Muscle layer of colon (tissue), 2 donors: Measurements from ENCODE around the gene TNIK.

Experiments used
- H3K27ac ChIP-seq: one replicate; pipeline ENCODE4 v1.7.0; 2013; ENCODE audit warnings: low read depth, mild to moderate bottlenecking, low read length, moderate library complexity
- H3K27me3 ChIP-seq, 2 donors: one replicate each; pipeline ENCODE4 v1.7.0; 2013; ENCODE audit warnings: low read length in 2 of 2, mild to moderate bottlenecking in 2 of 2; ENCODE audit not compliant: insufficient read depth in 2 of 2, control insufficient read depth in 1 of 2
- H3K36me3 ChIP-seq: one replicate; pipeline ENCODE4 v1.7.0; 2013; ENCODE audit warnings: mild to moderate bottlenecking, low read length; ENCODE audit not compliant: insufficient read depth
- H3K4me1 ChIP-seq: one replicate; pipeline ENCODE4 v1.7.0; 2013; ENCODE audit warnings: mild to moderate bottlenecking, low read length; ENCODE audit not compliant: insufficient read depth
- H3K4me3 ChIP-seq, 2 donors: one replicate each; pipeline ENCODE4 v1.7.0; 2013; ENCODE audit warnings: low read length in 2 of 2, low read depth in 1 of 2, mild to moderate bottlenecking in 1 of 2, moderate library complexity in 1 of 2
- H3K9ac ChIP-seq: one replicate; pipeline ENCODE4 v1.7.0; 2013; ENCODE audit warnings: low read length
- H3K9me3 ChIP-seq: one replicate; pipeline ENCODE4 v1.7.0; 2013; ENCODE audit warnings: mild to moderate bottlenecking, low read length
- donor health status: abdominal sarcoma.
- donor health status: Adenocarcinoma of cecum.

The TNIK gene

GRCh38 chr3:171206283-171206682, 253.9 kb downstream of the TNIK start:
- H3K36me3 ChIP-seq: no peaks in the 10 kb centered on the region
- no peak overlapping the region for H3K9ac ChIP-seq
- H3K27me3 ChIP-seq: no peaks in the 10 kb centered on the region
- no peaks in the 10 kb centered on the region for H3K4me1 ChIP-seq
- no peak overlapping the region for H3K4me3 ChIP-seq
- no peak overlapping the region for H3K27ac ChIP-seq
- no peaks in the 10 kb centered on the region for H3K9me3 ChIP-seq

GRCh38 chr3:171204942-171205341, 255.3 kb downstream of the TNIK start:
- Histone ChIP-seq H3K36me3 (no peaks in the 10 kb centered on the region), H3K9me3 (no peaks in the 10 kb centered on the region), H3K4me3 (no peak overlapping the region), H3K27ac (no peak overlapping the region), H3K4me1 (no peaks in the 10 kb centered on the region), H3K9ac (no peak overlapping the region), H3K27me3 (no peaks in the 10 kb centered on the region)

DNA sequence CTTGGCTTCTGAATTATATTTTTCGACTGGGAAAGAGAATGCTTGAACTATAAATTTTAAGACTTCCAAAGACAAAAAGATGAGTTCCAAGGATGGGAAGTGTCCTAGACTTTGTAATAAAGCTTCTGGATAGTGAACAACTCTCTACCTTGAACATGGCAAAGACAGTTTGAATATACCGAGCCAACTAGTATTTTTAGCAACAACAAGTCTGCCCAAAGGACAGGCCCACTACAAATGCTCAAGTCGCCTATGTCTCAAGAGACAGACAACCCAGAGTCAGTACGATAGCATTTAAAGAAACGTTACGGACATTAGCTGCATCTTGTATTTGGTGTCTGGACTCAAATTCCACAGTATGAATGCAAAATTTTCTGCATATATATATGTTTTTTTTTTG, 258.4 kb downstream of the TNIK start:
- H3K9ac ChIP-seq: no peak overlapping the region
- H3K4me3 ChIP-seq: no peak overlapping the region
- no peaks in the 10 kb centered on the region for H3K4me1 ChIP-seq
- H3K27ac ChIP-seq: no peak overlapping the region
- H3K27me3 ChIP-seq: no peaks in the 10 kb centered on the region
- H3K9me3 ChIP-seq: no peaks in the 10 kb centered on the region
- no peaks in the 10 kb centered on the region for H3K36me3 ChIP-seq

GRCh38 chr3:171200750-171201088, 259.5 kb downstream of the TNIK start:
- H3K4me3 ChIP-seq: no peak overlapping the region
- no peaks in the 10 kb centered on the region for H3K27me3 ChIP-seq
- no peaks in the 10 kb centered on the region for H3K36me3 ChIP-seq
- H3K9me3 ChIP-seq: no peaks in the 10 kb centered on the region
- no peak overlapping the region for H3K9ac ChIP-seq
- no peak overlapping the region for H3K27ac ChIP-seq
- H3K4me1 ChIP-seq: no peaks in the 10 kb centered on the region

DNA sequence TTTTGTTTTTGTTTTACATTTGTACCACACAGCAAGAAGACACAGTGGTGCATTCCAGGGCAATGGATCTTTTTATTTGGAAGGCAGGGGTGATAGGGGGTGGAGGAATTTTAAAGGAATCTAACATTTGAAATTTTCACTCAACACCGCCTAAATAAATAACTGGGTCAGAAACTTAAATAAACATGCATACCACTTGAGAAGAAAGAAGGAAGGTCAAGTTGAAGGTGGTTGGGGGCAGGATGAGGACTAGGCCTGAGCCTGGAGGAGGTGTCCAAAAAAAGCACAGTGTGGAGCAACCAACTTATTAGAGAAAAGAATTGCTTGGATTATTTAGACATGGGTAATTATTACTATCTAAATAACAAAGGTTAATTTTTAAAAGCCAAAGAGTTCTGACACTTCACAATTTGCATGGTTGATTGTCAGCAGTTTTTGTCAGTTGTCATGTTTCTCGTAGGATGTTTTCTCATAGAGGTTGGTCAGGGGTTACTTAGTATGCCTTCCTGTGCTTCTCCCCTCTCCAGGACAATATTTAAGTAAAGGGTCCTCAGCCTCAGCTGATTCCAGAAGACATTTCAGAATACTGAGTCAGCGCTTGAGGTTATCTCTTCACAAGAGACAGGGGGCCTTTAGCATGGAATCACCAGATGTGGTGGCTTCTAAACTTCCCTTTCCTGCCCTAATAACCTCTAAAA, 260.0 kb downstream of the TNIK start:
- Histone ChIP-seq H3K27ac (no peak overlapping the region), H3K27me3 (no peaks in the 10 kb centered on the region), H3K9me3 (no peaks in the 10 kb centered on the region), H3K4me3 (no peak overlapping the region), H3K9ac (no peak overlapping the region), H3K36me3 (no peaks in the 10 kb centered on the region), H3K4me1 (no peaks in the 10 kb centered on the region)

DNA sequence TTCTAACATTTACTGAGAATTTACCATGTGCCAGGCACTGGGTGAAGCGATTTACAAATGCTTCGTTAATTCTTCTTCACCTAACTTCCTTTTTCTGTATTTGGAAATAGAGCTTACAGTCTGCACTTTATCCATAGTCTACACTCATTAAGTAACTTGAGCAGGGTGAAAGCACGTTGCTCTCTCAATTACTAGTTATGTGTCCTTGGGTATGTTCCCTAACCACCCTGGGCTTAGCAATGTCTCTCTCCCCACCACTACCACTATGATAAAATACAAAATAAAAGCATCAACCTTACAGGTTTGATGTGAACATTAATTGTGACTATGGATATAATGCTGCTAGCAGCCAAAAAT, 260.8 kb downstream of the TNIK start:
- Histone ChIP-seq H3K9me3 (no peaks in the 10 kb centered on the region), H3K27me3 (no peaks in the 10 kb centered on the region), H3K4me1 (no peaks in the 10 kb centered on the region), H3K9ac (no peak overlapping the region), H3K36me3 (no peaks in the 10 kb centered on the region), H3K27ac (no peak overlapping the region), H3K4me3 (no peak overlapping the region)

DNA sequence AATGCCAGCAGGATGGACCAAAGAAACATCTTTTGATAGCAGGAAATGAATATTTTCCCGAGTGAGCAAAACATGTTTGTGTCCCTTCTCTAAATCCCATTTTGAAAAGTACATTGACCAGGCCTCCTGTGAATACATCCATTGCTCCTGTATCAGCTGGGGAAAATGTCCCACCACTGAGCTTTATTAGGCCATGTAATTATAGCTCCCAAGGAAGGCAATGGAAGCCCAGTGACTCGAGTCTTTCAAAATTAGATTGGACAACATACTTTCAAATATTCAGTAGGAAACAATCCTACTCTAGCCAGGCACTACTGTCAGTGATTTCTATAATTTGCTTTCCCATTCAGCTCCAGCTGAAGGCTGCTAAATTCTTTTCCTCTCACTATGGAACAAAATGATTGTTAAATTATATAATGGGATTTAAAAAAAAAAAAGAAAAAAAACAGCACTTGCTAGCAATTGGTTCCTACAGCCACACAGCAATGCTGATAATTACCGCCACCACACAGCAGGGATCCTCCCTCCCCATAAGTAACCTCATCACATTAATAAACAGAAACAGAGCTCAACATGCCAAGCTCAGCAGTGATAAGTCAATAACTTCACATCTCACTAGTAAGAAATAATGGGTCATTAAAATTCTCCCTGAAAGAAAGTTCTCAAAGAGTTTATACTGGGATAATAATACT, 261.3 kb downstream of the TNIK start:
- Histone ChIP-seq H3K27me3 (no peaks in the 10 kb centered on the region), H3K27ac (no peak overlapping the region), H3K9ac (no peak overlapping the region), H3K4me1 (no peaks in the 10 kb centered on the region), H3K9me3 (no peaks in the 10 kb centered on the region), H3K36me3 (no peaks in the 10 kb centered on the region), H3K4me3 (no peak overlapping the region)

GRCh38 chr3:171195686-171196085, 264.5 kb downstream of the TNIK start:
- Histone ChIP-seq H3K36me3 (no peaks in the 10 kb centered on the region), H3K4me3 (no peak overlapping the region), H3K9ac (no peak overlapping the region), H3K9me3 (no peaks in the 10 kb centered on the region), H3K4me1 (no peaks in the 10 kb centered on the region), H3K27ac (no peak overlapping the region), H3K27me3 (no peaks in the 10 kb centered on the region)

GRCh38 chr3:171194965-171195364, 265.2 kb downstream of the TNIK start:
- no peaks in the 10 kb centered on the region for H3K36me3 ChIP-seq
- H3K9ac ChIP-seq: no peak overlapping the region
- H3K4me3 ChIP-seq: no peak overlapping the region
- no peaks in the 10 kb centered on the region for H3K9me3 ChIP-seq
- no peak overlapping the region for H3K27ac ChIP-seq
- H3K4me1 ChIP-seq: no peaks in the 10 kb centered on the region
- H3K27me3 ChIP-seq: no peaks in the 10 kb centered on the region

GRCh38 chr3:171193693-171194092, 266.5 kb downstream of the TNIK start:
- H3K4me1 ChIP-seq: no peaks in the 10 kb centered on the region
- H3K27ac ChIP-seq: no peak overlapping the region
- H3K9me3 ChIP-seq: no peaks in the 10 kb centered on the region
- no peaks in the 10 kb centered on the region for H3K27me3 ChIP-seq
- H3K4me3 ChIP-seq: no peak overlapping the region
- H3K36me3 ChIP-seq: no peaks in the 10 kb centered on the region
- no peak overlapping the region for H3K9ac ChIP-seq

GRCh38 chr3:171192176-171192854, 267.9 kb downstream of the TNIK start:
- H3K9me3 ChIP-seq: no peaks in the 10 kb centered on the region
- no peak overlapping the region for H3K9ac ChIP-seq
- no peak overlapping the region for H3K4me3 ChIP-seq
- no peaks in the 10 kb centered on the region for H3K36me3 ChIP-seq
- H3K27me3 ChIP-seq: no peaks in the 10 kb centered on the region
- no peak overlapping the region for H3K27ac ChIP-seq
- H3K4me1 ChIP-seq: no peaks in the 10 kb centered on the region

DNA sequence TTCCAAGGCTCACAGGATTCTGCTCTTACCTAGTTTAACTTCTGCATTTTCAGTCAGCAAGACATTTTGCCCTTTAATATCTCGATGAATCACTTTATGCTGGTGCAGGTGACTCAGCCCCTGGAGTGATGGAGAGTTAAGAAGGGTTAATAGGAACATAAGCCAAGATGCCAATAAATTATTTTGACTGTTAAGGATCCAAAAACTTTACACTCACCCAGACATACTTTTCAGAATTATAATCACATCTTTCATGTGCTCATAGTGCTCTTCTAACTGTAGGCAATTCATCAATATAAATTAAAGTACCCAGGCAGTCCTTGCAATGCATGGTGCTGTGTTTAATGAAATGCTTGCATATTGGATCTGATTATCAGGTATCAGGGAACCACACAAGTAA, 269.5 kb downstream of the TNIK start:
- Histone ChIP-seq H3K27me3 (no peaks in the 10 kb centered on the region), H3K4me1 (no peaks in the 10 kb centered on the region), H3K4me3 (no peak overlapping the region), H3K27ac (no peak overlapping the region), H3K36me3 (no peaks in the 10 kb centered on the region), H3K9ac (no peak overlapping the region), H3K9me3 (no peaks in the 10 kb centered on the region)
